ENCODE data around the gene HS2ST1.

The HS2ST1 gene

GRCh38 chr1:87108228-87108627 lies 193.8 kb downstream of the HS2ST1 start:
- H3K4me3 ChIP-seq (replicated peaks; ENCODE audit: insufficient read depth, low read length): no peak overlapping the region
- no peaks in the 10 kb centered on the region for H3K27me3 ChIP-seq (ENCODE audit: insufficient read depth, poor library complexity, severe bottlenecking)
- H3K27ac ChIP-seq (replicated peaks): no peak overlapping the region
- DNase-seq (ENCODE audit: low read depth in 1 of 2, low spot score in 1 of 2): no peak
- TF ChIP-seq SPI1 (IDR thresholded peaks at IDR 0.05; ENCODE audit: borderline replicate concordance, low read depth) (no peak), REST (IDR thresholded peaks at IDR 0.05; ENCODE audit: insufficient replicate concordance, low read depth) (no peak), POLR2AphosphoS5 (IDR thresholded peaks at IDR 0.05; ENCODE audit: low read depth) (no peak), GABPA (IDR thresholded peaks at IDR 0.05; ENCODE audit: low read depth) (no peak), CTCF (IDR thresholded peaks at IDR 0.05; ENCODE audit: insufficient read depth, low read length) (no peak)

GRCh38 chr1:87108814-87109411 lies 194.5 kb downstream of the HS2ST1 start:
- H3K27ac ChIP-seq (replicated peaks): no peak overlapping the region
- no peak for TF ChIP-seq POLR2AphosphoS5 (IDR thresholded peaks at IDR 0.05; ENCODE audit: low read depth)
- TF ChIP-seq CTCF (IDR thresholded peaks at IDR 0.05; ENCODE audit: insufficient read depth, low read length): no peak
- TF ChIP-seq REST (IDR thresholded peaks at IDR 0.05; ENCODE audit: insufficient replicate concordance, low read depth): no peak
- TF ChIP-seq GABPA (IDR thresholded peaks at IDR 0.05; ENCODE audit: low read depth): no peak
- no peak for TF ChIP-seq SPI1 (IDR thresholded peaks at IDR 0.05; ENCODE audit: borderline replicate concordance, low read depth)
- H3K4me3 ChIP-seq (replicated peaks; ENCODE audit: insufficient read depth, low read length): no peak overlapping the region
- DNase-seq (ENCODE audit: low read depth in 1 of 2, low spot score in 1 of 2): no peak
- H3K27me3 ChIP-seq (ENCODE audit: insufficient read depth, poor library complexity, severe bottlenecking): no peaks in the 10 kb centered on the region

GRCh38 chr1:87111659-87112371 lies 197.4 kb downstream of the HS2ST1 start:
- no peak for TF ChIP-seq SPI1 (IDR thresholded peaks at IDR 0.05; ENCODE audit: borderline replicate concordance, low read depth)
- TF ChIP-seq REST (IDR thresholded peaks at IDR 0.05; ENCODE audit: insufficient replicate concordance, low read depth): no peak
- TF ChIP-seq CTCF (IDR thresholded peaks at IDR 0.05; ENCODE audit: insufficient read depth, low read length): no peak
- TF ChIP-seq POLR2AphosphoS5 (IDR thresholded peaks at IDR 0.05; ENCODE audit: low read depth): no peak
- no peak for DNase-seq (ENCODE audit: low read depth in 1 of 2, low spot score in 1 of 2)
- Histone ChIP-seq H3K4me3 (replicated peaks; ENCODE audit: insufficient read depth, low read length) (no peak overlapping the region), H3K27me3 (ENCODE audit: insufficient read depth, poor library complexity, severe bottlenecking) (no peaks in the 10 kb centered on the region), H3K27ac (replicated peaks) (no peak overlapping the region)

Measured in HL-60 (cell line).